ENCODE data around the gene PYHIN1. TPM values are rescaled to one million over a fixed set of nuclear protein-coding genes. Genes with fewer than 3 reads are reported as not detected.

Gene PYHIN1
- total and polyA plus RNA-seq, 2 of the 8 experiments (the other 6 are each of a cell fraction or from before 2014, with no cell fraction given), result not detected

GRCh38 chr1:158933621-158934020 lies 2.3 kb downstream of the PYHIN1 start (continued):
- TF ChIP-seq SP2 (IDR thresholded peaks at IDR 0.05; ENCODE audit: low read length), result no peak

- no peaks in the 10 kb centered on the region for H4K20me1 ChIP-seq (replicated peaks in 1 of 2; ENCODE audit: control insufficient read depth in 1 of 2, insufficient read depth in 2 of 2, low read length in 2 of 2)
- no peak overlapping the region for H3K27ac ChIP-seq (ENCODE audit: low read depth, low read length)
- H3K14ac ChIP-seq (ENCODE audit: insufficient read length), result no peak overlapping the region
- no peak overlapping the region for H2BK15ac ChIP-seq (ENCODE audit: low read length)
- no peak overlapping the region for H2AK5ac ChIP-seq (ENCODE audit: low read depth, low read length)
- no peaks in the 10 kb centered on the region for H3K4me1 ChIP-seq (replicated peaks in 1 of 4; ENCODE audit: control insufficient read depth in 3 of 4, insufficient read depth in 4 of 4, low read length in 3 of 4)
- no peak overlapping the region for H4K8ac ChIP-seq (ENCODE audit: extremely low read depth, insufficient read depth, low read length)
- POLR2A ChIA-PET (ENCODE audit: partially characterized antibody), result no interaction called here
- DNase-seq (ENCODE audit: low read depth in 1 of 2, low spot score in 2 of 2), result no peak
- no peak overlapping the region for H4K91ac ChIP-seq (replicated peaks; ENCODE audit: insufficient read length, low read length)
- H4K5ac ChIP-seq (ENCODE audit: insufficient read length, low read depth, low read length), result no peak overlapping the region
- no peak overlapping the region for H2AFZ ChIP-seq (ENCODE audit: low read length)
- no peaks in the 10 kb centered on the region for H3K9me3 ChIP-seq (ENCODE audit: insufficient read depth in 2 of 2, low read depth in 1 of 2, low read length in 1 of 2)
- no peaks in the 10 kb centered on the region for H3K36me3 ChIP-seq (ENCODE audit: control insufficient read depth in 2 of 4, insufficient read depth in 4 of 4, low read length in 3 of 4)
- H3K79me1 ChIP-seq (ENCODE audit: low read depth, low read length), result no peaks in the 10 kb centered on the region
- H2BK5ac ChIP-seq (ENCODE audit: low read depth, low read length), result no peak overlapping the region
- WGBS, 2 experiments (ENCODE audit: extremely low coverage in 1 of 2, insufficient coverage in 1 of 2, insufficient read length in 1 of 2, insufficient replicate concordance in 2 of 2, low coverage in 1 of 2, low lambda C conversion rate in 2 of 2, missing lambda C conversion rate in 1 of 2), result 87% methylated on average over 2 of the region's 2 CpGs; no CpG with 5 or more reads in 1 of the 2 experiments
- no peak overlapping the region for H3K4ac ChIP-seq (replicated peaks; ENCODE audit: insufficient read length, low read depth, low read length)
- no peak overlapping the region for H3K4me3 ChIP-seq (ENCODE audit: extremely low read depth in 1 of 4, insufficient read depth in 2 of 4, low read depth in 3 of 4, low read length in 4 of 4)
- FAIRE-seq, result no peak
- no peak for TF ChIP-seq CHD2 (IDR thresholded peaks at IDR 0.05; ENCODE audit: low read length)
- no peak for TF ChIP-seq ASH2L (IDR thresholded peaks at IDR 0.05; ENCODE audit: low read length)
- TF ChIP-seq NRF1 (IDR thresholded peaks at IDR 0.05; ENCODE audit: low read depth, low read length), result no peak
- no peak for TF ChIP-seq RXRA (IDR thresholded peaks at IDR 0.05; ENCODE audit: insufficient read depth, low read depth, low read length)
- TF ChIP-seq JUN (IDR thresholded peaks at IDR 0.05; ENCODE audit: low read depth, low read length), result no peak
- TF ChIP-seq MAX (IDR thresholded peaks at IDR 0.05), result no peak
- no peak overlapping the region for H2BK20ac ChIP-seq (ENCODE audit: low read length)
- no peak overlapping the region for H3K9ac ChIP-seq (replicated peaks in 1 of 4; ENCODE audit: extremely low read depth in 1 of 4, low read depth in 3 of 4, low read length in 3 of 4)
- H3K18ac ChIP-seq (ENCODE audit: extremely low read depth, low read length), result no peak overlapping the region
- H3K23me2 ChIP-seq (ENCODE audit: low read depth, low read length), result no peaks in the 10 kb centered on the region
- no peak overlapping the region for H2BK120ac ChIP-seq (replicated peaks; ENCODE audit: low read depth, low read length)
- no peak overlapping the region for H3K23ac ChIP-seq (ENCODE audit: insufficient read length)
- H3K79me2 ChIP-seq (ENCODE audit: control insufficient read depth in 1 of 2, insufficient read depth in 2 of 2, low read length in 2 of 2), result no peaks in the 10 kb centered on the region
- no peak overlapping the region for H3K4me2 ChIP-seq (ENCODE audit: insufficient read depth in 1 of 2, low read depth in 2 of 2, low read length in 2 of 2)
- CTCF ChIA-PET (ENCODE audit: partially characterized antibody), result no interaction called here
- H2BK12ac ChIP-seq (ENCODE audit: low read depth, low read length), result no peak overlapping the region
- H3K56ac ChIP-seq (replicated peaks; ENCODE audit: insufficient read length, low read depth, low read length), result no peak overlapping the region
- no peaks in the 10 kb centered on the region for H3K27me3 ChIP-seq (replicated peaks in 1 of 4; ENCODE audit: control insufficient read depth in 3 of 4, extremely low read depth in 1 of 4, insufficient read depth in 3 of 4, low read length in 3 of 4)
Observed at GRCh38 chr1:158939180-158939579, 7.8 kb downstream of the PYHIN1 start.

Measured in H1 (cell line).